ENCODE measurements around the gene ANAPC7. TPM values are rescaled to one million over a fixed set of nuclear protein-coding genes. Genes with fewer than 3 reads are reported as not detected.
A peak's percentile ranks its signal among the peaks of the same experiment; 100 is the strongest.
"Not testable (repeated sequence)": the region's sequence is repeated elsewhere in the genome, so short reads cannot be mapped to it uniquely, and the experiment has no call there.

Gene ANAPC7
- total RNA-seq, 2 experiments from 2014 or later: 53.0 to 64.3 TPM

DNA sequence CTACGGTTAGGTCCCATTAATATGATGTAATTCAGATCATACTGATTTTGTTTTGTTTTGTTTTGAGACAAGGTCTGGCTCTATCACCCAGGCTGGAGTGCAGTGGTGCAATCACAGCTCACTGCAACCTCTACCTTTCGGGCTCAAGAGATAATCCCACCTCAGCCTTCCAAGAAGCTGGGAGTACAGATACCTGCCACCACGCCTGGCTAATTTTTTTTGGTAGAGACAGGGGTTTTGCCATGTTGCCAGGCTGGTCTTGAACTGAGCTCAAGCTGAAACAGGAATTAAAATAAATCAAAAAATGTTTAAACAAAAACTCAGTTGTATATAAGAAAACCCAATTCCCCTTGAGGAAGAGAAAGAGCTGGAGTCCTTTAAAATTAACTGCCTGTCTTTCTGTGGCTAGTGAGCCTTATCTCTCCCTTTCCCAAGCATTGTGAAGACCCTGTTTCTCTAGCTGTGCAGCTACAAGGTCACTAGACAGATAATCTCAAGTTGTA lies 17.7 kb upstream of the ANAPC7 start:
- DNase-seq: no peak
- ChIA-PET POLR2A (no interaction called here), CTCF (interaction anchor here (2.1 kb wide), 1 partner anchor 10 kb away, joined by 9 read pairs; no protein-coding TSS in a partner anchor)
- no peak overlapping the region for H3K27ac Mint-ChIP-seq
- H3K4me3 Mint-ChIP-seq: no peak overlapping the region
- no peak for ATAC-seq
- H3K27me3 Mint-ChIP-seq (ENCODE audit: low read depth): peaks cover 25% of the 10 kb centered on the region
- H3K9me3 Mint-ChIP-seq (ENCODE audit: insufficient read depth): no peaks in the 10 kb centered on the region
- no peaks in the 10 kb centered on the region for H3K4me1 Mint-ChIP-seq (ENCODE audit: low read depth)
- H3K36me3 Mint-ChIP-seq (ENCODE audit: low read depth): no peaks in the 10 kb centered on the region

DNA sequence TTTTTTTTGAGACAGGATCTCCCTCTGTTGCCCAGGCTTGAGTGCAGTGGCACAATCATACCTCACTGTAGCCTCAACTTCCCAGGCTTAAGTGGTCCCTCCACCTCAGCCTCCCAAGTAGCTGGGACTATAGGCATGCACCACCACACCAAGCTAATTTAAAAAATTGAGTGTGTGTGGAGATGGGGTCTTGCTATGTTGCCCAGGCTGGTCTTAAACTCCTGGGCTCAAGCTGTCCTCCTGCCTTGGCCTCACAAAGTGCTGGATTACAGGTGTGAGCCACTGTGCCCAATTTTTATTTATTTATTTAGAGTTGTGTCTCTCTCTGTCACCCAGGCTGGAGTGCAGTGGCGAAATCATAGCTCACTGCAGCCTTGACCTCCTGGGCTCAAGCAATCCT lies 17.1 kb upstream of the ANAPC7 start:
- CTCF ChIA-PET; H3K9me3 Mint-ChIP-seq (ENCODE audit: insufficient read depth): not testable (repeated sequence)

DNA sequence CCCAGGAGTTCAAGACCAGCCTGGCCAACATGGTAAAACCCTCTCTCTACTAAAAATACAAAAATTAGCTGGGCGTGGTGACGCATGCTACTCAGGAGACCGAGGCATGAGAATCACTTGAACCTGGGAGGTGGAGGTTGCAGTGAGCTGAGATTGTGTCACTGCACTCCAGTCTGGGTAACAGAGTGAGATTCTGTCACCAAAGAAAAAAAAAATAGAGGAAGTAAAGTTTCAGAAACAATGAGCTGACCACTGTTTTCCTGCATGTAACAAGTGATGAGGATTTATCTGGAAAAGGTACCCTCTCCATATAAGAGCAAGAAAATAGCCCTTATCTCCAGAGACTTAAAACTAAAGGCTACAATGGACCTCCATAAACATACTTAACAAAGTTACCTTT lies 13.6 kb upstream of the ANAPC7 start:
- H3K4me3 Mint-ChIP-seq; ATAC-seq; H3K4me1 Mint-ChIP-seq (ENCODE audit: low read depth); DNase-seq; H3K36me3 Mint-ChIP-seq (ENCODE audit: low read depth); H3K27ac Mint-ChIP-seq; POLR2A ChIA-PET; H3K9me3 Mint-ChIP-seq (ENCODE audit: insufficient read depth): not testable (repeated sequence)
- CTCF ChIA-PET: interaction anchor here (1.3 to 3.8 kb wide), 2 partner anchors 14 to 170 kb away, joined by 3 to 16 read pairs; no protein-coding TSS in a partner anchor
- H3K27me3 Mint-ChIP-seq (ENCODE audit: low read depth): peaks cover 15% of the 10 kb centered on the region

More for the DNA sequence above, 17.1 kb upstream of the ANAPC7 start:
- H3K36me3 Mint-ChIP-seq (ENCODE audit: low read depth); DNase-seq; H3K4me1 Mint-ChIP-seq (ENCODE audit: low read depth); H3K4me3 Mint-ChIP-seq; H3K27ac Mint-ChIP-seq; ATAC-seq: not testable (repeated sequence)
- POLR2A ChIA-PET: interaction anchor here (0.6 kb wide), 1 partner anchor 273 kb away, joined by 5 read pairs; no protein-coding TSS in a partner anchor
- peaks cover 25% of the 10 kb centered on the region for H3K27me3 Mint-ChIP-seq (ENCODE audit: low read depth)

DNA sequence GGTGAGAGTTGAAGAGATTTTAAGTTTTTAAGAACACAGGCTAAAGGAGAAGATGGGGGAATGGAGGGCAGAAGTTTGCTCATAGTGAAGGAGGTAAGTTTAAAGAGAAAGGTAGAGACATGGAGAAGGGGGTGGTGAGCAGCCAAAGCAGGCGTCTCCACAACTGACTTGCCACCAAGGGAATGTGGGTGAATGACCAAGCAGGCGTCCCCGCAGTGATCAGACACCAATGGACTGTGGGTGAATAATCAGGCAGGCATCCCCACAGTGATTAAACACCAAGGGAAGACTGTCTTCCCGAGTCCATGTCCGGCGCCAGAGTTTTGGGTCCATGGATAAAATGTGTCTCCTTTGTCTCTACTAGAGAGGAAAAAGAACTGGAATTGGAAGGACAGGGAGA lies 6.6 kb upstream of the ANAPC7 start:
- H3K9me3 Mint-ChIP-seq (ENCODE audit: insufficient read depth); H3K4me3 Mint-ChIP-seq; POLR2A ChIA-PET; CTCF ChIA-PET; ATAC-seq; H3K27ac Mint-ChIP-seq; DNase-seq; H3K36me3 Mint-ChIP-seq (ENCODE audit: low read depth); H3K4me1 Mint-ChIP-seq (ENCODE audit: low read depth); H3K27me3 Mint-ChIP-seq (ENCODE audit: low read depth): not testable (repeated sequence)

DNA sequence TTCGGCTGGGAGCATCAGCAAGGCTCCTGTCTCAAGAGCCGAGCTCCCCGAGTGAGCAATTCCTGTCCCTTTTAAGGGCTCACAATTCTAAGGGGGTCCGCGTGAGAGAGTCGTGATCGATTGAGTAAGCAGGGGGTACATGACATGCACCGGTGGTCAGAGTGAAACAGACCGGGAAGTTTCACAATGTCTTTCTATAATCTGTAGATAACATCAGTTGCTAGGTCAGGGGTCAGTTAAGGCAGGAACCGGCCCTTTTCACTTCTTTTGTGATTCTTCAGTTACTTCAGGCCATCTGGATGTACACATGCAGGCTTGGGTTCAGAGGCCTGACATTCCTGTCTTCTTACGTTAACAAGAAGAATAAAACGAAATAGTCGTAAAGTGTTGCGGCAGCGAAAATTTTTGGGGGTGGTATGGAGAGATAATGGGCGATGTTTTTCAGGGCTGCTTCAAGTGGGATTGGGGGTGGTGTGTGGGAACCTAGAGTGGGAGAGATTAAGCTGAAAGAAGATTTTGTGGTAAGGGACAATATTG lies 1.7 kb upstream of the ANAPC7 start:
- POLR2A ChIA-PET: not testable (repeated sequence)

DNA sequence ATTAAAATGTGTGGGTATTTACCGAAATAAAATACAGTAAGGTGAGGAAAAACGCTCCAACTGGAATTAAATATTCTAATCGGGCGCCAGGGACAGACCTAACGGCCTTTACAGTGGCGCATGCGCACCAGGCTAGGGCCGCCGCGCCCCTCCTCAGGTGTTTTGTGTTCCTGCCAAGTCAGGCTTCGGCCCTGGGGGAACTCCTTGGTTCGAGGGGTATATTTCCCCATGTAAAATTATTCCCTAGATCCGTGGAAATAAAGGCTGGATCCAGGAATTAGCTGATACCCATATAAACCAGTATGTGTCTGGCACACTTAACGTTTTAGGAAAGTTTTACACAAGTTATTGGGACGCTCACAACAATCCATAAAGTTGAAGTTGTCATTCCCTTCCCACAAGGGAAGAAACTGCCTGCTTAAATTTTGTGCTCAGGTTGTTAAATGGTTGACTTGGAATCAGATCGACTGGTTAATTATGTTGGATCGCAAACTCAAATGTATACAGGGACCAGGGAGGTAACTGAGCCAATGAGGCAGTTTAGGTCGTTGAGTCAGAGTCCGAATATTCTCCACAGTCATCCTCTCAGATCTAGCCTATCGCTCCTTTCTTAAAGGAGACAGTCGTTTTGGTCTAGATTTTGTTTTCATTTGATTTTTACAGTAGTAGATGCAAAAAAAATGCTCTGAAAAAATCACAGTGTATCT lies 621 bp upstream of the ANAPC7 start:
- Mint-ChIP-seq H3K9me3 (ENCODE audit: insufficient read depth) (no peaks in the 10 kb centered on the region), H3K4me1 (ENCODE audit: low read depth) (peaks cover 27% of the 10 kb centered on the region)

More for the DNA sequence above, 1.7 kb upstream of the ANAPC7 start:
- not testable (repeated sequence) for DNase-seq; H3K4me3 Mint-ChIP-seq; H3K9me3 Mint-ChIP-seq (ENCODE audit: insufficient read depth); ATAC-seq; H3K27me3 Mint-ChIP-seq (ENCODE audit: low read depth); H3K27ac Mint-ChIP-seq
- Mint-ChIP-seq H3K4me1 (ENCODE audit: low read depth) (peaks cover 23% of the 10 kb centered on the region), H3K36me3 (ENCODE audit: low read depth) (peaks cover 12% of the 10 kb centered on the region)
- CTCF ChIA-PET: interaction anchor here (2.8 kb wide), 1 partner anchor 26 kb away, joined by 14 read pairs; no protein-coding TSS in a partner anchor

DNA sequence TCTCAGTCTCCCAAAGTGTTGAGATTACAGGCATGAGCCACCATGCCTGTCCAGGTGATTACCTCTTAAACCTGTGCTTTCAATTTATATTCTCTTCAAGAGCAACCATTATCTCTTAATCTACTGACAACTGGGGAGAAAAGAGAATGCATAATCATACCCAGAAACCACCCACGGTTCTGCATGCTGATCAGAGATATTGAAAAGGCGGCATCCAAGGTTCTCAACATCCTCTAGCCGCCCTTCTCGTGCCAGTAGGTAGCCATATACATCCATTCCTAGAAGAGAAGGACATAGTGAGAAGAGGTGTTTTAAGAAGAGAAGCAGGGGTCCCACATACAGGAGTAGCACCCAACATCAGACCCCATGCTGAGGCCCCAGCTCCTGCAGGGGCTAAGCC lies 20.8 kb downstream of the ANAPC7 start:
- Mint-ChIP-seq H3K4me3 (no peak overlapping the region), H3K36me3 (ENCODE audit: low read depth) (peaks cover 66% of the 10 kb centered on the region), H3K27ac (no peak overlapping the region), H3K9me3 (ENCODE audit: insufficient read depth) (no peaks in the 10 kb centered on the region), H3K27me3 (ENCODE audit: low read depth) (no peaks in the 10 kb centered on the region), H3K4me1 (ENCODE audit: low read depth) (peaks cover 7% of the 10 kb centered on the region)
- no peak for DNase-seq
- POLR2A ChIA-PET: no interaction called here
- no peak for ATAC-seq
- CTCF ChIA-PET: no interaction called here

More for the DNA sequence above, 621 bp upstream of the ANAPC7 start:
- H3K27ac Mint-ChIP-seq: peak overlapping the region; percentile 99
- peak; percentile 84 for DNase-seq
- ChIA-PET CTCF (interaction anchor here (1.7 to 2.8 kb wide), 2 partner anchors 27 kb away, joined by 10 to 14 read pairs; no protein-coding TSS in a partner anchor), POLR2A (interaction anchor here (1.4 kb wide), 1 partner anchor 46 kb away, joined by 5 read pairs; the partner anchor contains the start of gene ARPC3)
- H3K27me3 Mint-ChIP-seq (ENCODE audit: low read depth): no peaks in the 10 kb centered on the region
- H3K4me3 Mint-ChIP-seq: peak overlapping the region; percentile 97
- H3K36me3 Mint-ChIP-seq (ENCODE audit: low read depth): peaks cover 19% of the 10 kb centered on the region
- ATAC-seq: peak; percentile 69

DNA sequence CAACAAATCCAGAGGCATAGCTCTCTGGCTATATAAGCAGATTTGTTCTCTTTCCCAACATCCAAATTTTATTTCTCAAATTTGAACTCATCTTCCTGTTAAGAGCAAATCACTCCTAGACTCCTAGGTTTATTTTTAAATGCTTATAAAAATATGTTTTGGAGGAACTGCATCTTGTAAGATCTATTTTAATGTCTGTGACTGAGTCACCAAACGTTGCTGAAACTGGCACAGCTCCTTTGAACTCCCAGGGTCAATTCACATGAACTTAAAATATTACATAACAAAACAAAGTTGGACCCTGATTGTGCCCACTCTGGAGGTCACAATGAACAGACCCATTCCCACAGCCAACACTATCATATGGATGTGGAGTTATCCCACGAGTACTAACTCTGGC lies 23.9 kb downstream of the ANAPC7 start:
- ChIA-PET CTCF (no interaction called here), POLR2A (interaction anchor here (0.5 to 1.1 kb wide), 4 partner anchors 26 to 908 kb away, joined by 3 to 4 read pairs (median 4); no protein-coding TSS in a partner anchor)
- no peak for DNase-seq
- no peak overlapping the region for H3K4me3 Mint-ChIP-seq
- H3K27ac Mint-ChIP-seq: no peak overlapping the region
- H3K36me3 Mint-ChIP-seq (ENCODE audit: low read depth): peaks cover 63% of the 10 kb centered on the region
- no peak for ATAC-seq
- H3K4me1 Mint-ChIP-seq (ENCODE audit: low read depth): peaks cover 2% of the 10 kb centered on the region
- H3K9me3 Mint-ChIP-seq (ENCODE audit: insufficient read depth): no peaks in the 10 kb centered on the region
- no peaks in the 10 kb centered on the region for H3K27me3 Mint-ChIP-seq (ENCODE audit: low read depth)

DNA sequence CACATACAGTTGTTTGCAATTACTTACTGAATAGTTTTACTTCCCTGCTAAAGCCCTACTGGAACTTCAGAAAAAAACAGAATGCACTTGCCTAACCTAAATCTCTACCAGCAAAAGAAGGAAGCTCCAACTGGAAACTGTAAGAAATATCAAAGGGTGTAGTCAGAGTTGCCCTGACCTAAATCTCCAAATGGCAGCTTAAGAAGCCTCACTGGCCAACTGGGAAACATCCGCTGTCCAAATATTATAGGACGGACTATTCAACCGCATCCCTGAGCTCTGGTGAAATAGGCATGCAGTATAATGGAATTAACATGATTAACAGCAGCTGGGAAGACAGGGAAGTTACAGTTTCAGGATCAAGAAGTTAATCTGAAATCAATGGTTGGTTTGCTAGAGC lies 24.3 kb downstream of the ANAPC7 start:
- H3K27me3 Mint-ChIP-seq (ENCODE audit: low read depth): no peaks in the 10 kb centered on the region
- ChIA-PET POLR2A (interaction anchor here (0.6 to 1.1 kb wide), 3 partner anchors 26 to 150 kb away, joined by 3 to 4 read pairs (median 4); no protein-coding TSS in a partner anchor), CTCF (no interaction called here)
- no peak overlapping the region for H3K27ac Mint-ChIP-seq
- no peak overlapping the region for H3K4me3 Mint-ChIP-seq
- no peak for ATAC-seq
- no peaks in the 10 kb centered on the region for H3K9me3 Mint-ChIP-seq (ENCODE audit: insufficient read depth)
- H3K4me1 Mint-ChIP-seq (ENCODE audit: low read depth): no peaks in the 10 kb centered on the region
- H3K36me3 Mint-ChIP-seq (ENCODE audit: low read depth): peaks cover 65% of the 10 kb centered on the region
- no peak for DNase-seq

DNA sequence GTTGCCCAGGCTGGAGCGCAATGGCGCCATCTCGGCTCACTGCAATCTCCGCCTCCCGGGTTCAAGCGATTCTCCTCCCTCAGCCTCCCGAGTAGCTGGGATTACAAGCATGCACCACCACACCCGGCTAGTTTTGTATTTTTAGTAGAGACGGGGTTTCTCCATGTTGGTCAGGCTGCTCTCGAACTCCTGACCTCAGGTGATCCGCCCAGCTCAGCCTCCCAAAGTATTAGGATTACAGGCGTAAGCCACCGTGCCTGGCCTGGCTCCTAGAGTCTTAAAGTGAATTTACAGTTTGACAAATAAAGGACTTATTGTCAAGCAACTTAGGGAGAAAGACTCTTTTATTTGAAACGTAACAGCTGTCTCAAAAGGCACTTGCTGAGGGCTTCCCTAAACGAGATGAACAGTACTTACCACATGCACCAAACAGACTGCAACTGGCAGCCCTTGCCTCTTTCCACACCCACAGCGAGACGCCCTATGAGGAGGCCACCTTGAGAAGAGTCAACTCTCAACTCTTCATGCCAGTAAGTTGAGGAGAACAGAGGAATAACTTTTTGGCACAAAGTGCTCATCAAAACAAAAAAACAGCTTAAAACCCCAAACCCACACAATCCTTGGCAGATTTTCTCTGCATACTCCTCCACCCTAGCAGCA lies 25.2 kb downstream of the ANAPC7 start:
- CTCF ChIA-PET: interaction anchor here (2.0 kb wide), 1 partner anchor 11 kb away, joined by 5 read pairs; no protein-coding TSS in a partner anchor
- peaks cover 69% of the 10 kb centered on the region for H3K36me3 Mint-ChIP-seq (ENCODE audit: low read depth)
- not testable (repeated sequence) for DNase-seq; H3K27ac Mint-ChIP-seq; H3K4me3 Mint-ChIP-seq; H3K27me3 Mint-ChIP-seq (ENCODE audit: low read depth); ATAC-seq; H3K9me3 Mint-ChIP-seq (ENCODE audit: insufficient read depth); H3K4me1 Mint-ChIP-seq (ENCODE audit: low read depth)
- POLR2A ChIA-PET: interaction anchor here (1.3 kb wide), 1 partner anchor 20 kb away, joined by 3 read pairs; no protein-coding TSS in a partner anchor

DNA sequence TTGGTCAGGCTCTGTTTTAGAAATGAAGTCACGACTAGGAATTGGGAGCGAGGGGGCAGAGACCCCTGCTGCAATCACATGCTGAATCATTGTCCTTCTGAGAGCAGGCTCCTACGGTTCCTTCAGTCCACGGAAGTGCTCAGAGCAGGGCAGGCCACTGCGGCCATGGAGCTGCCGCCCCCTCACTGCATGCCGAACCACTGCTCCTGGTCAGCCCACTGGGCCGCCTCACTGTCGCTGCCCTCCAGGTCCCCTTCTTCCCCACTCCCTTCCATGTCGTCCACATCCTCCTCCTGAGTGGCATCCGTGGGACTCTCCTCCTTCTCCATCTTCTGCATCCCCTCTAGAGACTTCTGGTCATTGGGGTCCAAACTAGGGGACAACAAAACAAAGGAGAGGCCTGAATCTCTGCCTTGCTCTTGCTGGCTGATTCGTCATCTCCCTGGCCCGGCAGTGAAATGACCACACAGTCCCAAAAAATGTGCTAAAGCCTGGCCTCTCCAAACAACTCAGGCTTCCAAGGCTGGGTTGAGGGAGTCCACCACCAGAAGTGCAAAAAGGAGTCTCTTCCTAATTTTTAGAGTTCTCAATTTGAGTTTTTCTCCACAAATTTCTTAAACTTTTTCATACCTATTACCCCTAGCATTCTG lies 29.4 kb downstream of the ANAPC7 start:
- no peak for ATAC-seq
- ChIA-PET POLR2A (interaction anchor here (1.0 kb wide), 1 partner anchor 71 kb away, joined by 3 read pairs; no protein-coding TSS in a partner anchor), CTCF (no interaction called here)
- no peak for DNase-seq
- Mint-ChIP-seq H3K9me3 (ENCODE audit: insufficient read depth) (no peaks in the 10 kb centered on the region), H3K27ac (no peak overlapping the region), H3K27me3 (ENCODE audit: low read depth) (no peaks in the 10 kb centered on the region), H3K36me3 (ENCODE audit: low read depth) (peaks cover 52% of the 10 kb centered on the region), H3K4me3 (no peak overlapping the region), H3K4me1 (ENCODE audit: low read depth) (no peaks in the 10 kb centered on the region)
